ENCODE results near the gene PAXX. TPM values are rescaled to one million over a fixed set of nuclear protein-coding genes. Genes with fewer than 3 reads are reported as not detected.
A peak's percentile ranks its signal among the peaks of the same experiment; 100 is the strongest.
"Not testable (repeated sequence)": the region's sequence is repeated elsewhere in the genome, so short reads cannot be mapped to it uniquely, and the experiment has no call there.

PAXX gene
- total and polyA plus RNA-seq, 9 of the 15 experiments (the other 6 are each of a cell fraction or from before 2014, with no cell fraction given), result 1.2 to 175 (median 38.5) TPM

- TF ChIP-seq ZNF121 (CRISPR knock-in tag; conservative IDR thresholded peaks at IDR 0.05), result peak; percentile 86
- H2AFZ ChIP-seq (ENCODE audit: low read depth, low read length); H3K4me3 ChIP-seq; H3K27me3 ChIP-seq (ENCODE audit: control insufficient read depth in 2 of 2, insufficient read depth in 2 of 2, low read length in 2 of 2); in situ Hi-C loops (cut with MboI); H3K36me3 ChIP-seq (ENCODE audit: control insufficient read depth, insufficient read depth, low read length); FAIRE-seq; H3K9ac ChIP-seq (ENCODE audit: insufficient read depth in 1 of 2, low read depth in 2 of 2, low read length in 2 of 2); H3K9me3 ChIP-seq (replicated peaks; ENCODE audit: control insufficient read depth, insufficient read depth, low read depth, low read length); DNase-seq (ENCODE audit: extremely low read depth in 1 of 4, low spot score in 3 of 4); H3K79me2 ChIP-seq (ENCODE audit: control insufficient read depth, insufficient read depth, low read length); H3K27ac ChIP-seq (ENCODE audit: extremely low read depth, low read depth, low read length); H4K20me1 ChIP-seq (replicated peaks; ENCODE audit: control insufficient read depth, insufficient read depth, low read length); H3K9me1 ChIP-seq (ENCODE audit: control insufficient read depth, insufficient read depth, low read length); intact Hi-C loops (cut with micrococcal nuclease); H3K4me2 ChIP-seq (ENCODE audit: insufficient read depth, low read length); BruUV-seq (replicated peaks); ATAC-seq: not testable (repeated sequence)
- ChIA-PET CTCF (ENCODE audit: low intra/inter-chr PET ratio) (interaction anchor here (0.6 to 3.7 kb wide), 2 partner anchors 85 to 114 kb away, joined by 3 to 47 read pairs; no protein-coding TSS in a partner anchor), POLR2A (interaction anchor here (0.6 kb wide), 1 partner anchor 97 kb away, joined by 3 read pairs; no protein-coding TSS in a partner anchor)
- peaks cover 5 to 74% of the 10 kb centered on the region in 2 experiments; a peak in 4 of 5 replicates for H3K4me1 ChIP-seq (replicated peaks in 1 of 2; ENCODE audit: control insufficient read depth in 2 of 2, insufficient read depth in 2 of 2, low read length in 2 of 2)
- WGBS (ENCODE audit: insufficient coverage, low coverage, missing lambda C conversion rate), result 51% methylated on average over 5 of the region's 5 CpGs
These were observed 41.3 kb downstream of the PAXX start for GRCh38 chr9:137033481-137033880.

- no peak overlapping the region for H3K27ac ChIP-seq (ENCODE audit: extremely low read depth, low read depth, low read length)
- in situ Hi-C loops (cut with MboI), result no loop called here
- no peak overlapping the region for H3K4me3 ChIP-seq
- no peaks in the 10 kb centered on the region for H3K9me3 ChIP-seq (replicated peaks; ENCODE audit: control insufficient read depth, insufficient read depth, low read depth, low read length)
- no TSS peak for BruUV-seq (replicated peaks)
- FAIRE-seq (no peak), ATAC-seq (no peak), DNase-seq (ENCODE audit: extremely low read depth in 1 of 4, low spot score in 3 of 4) (no peak)
- TF ChIP-seq PCBP1 (IDR thresholded peaks at IDR 0.05; ENCODE audit: low read depth, low read length, poor library complexity, severe bottlenecking) (peak; percentile 59), FIP1L1 (IDR thresholded peaks at IDR 0.05; ENCODE audit: low read depth, low read length, poor library complexity, severe bottlenecking) (no peak), C11orf30 (IDR thresholded peaks at IDR 0.05; ENCODE audit: low read depth) (no peak)
- H3K9me1 ChIP-seq (ENCODE audit: control insufficient read depth, insufficient read depth, low read length), result no peaks in the 10 kb centered on the region
- 11% methylated on average over 8 of the region's 15 CpGs for WGBS (ENCODE audit: insufficient coverage, low coverage, missing lambda C conversion rate)
- H3K4me1 ChIP-seq (replicated peaks in 1 of 2; ENCODE audit: control insufficient read depth in 2 of 2, insufficient read depth in 2 of 2, low read length in 2 of 2), result peaks cover under 1 to 72% of the 10 kb centered on the region in 2 experiments; a peak in 4 of 5 replicates
- no peak overlapping the region for H3K4me2 ChIP-seq (ENCODE audit: insufficient read depth, low read length)
- POLR2A ChIA-PET, result interaction anchor here (0.6 to 1.8 kb wide), 6 partner anchors 8 to 527 kb away, joined by 3 to 8 read pairs (median 4); no protein-coding TSS in a partner anchor
- CTCF ChIA-PET (ENCODE audit: low intra/inter-chr PET ratio), result interaction anchor here (2.2 to 3.7 kb wide), 2 partner anchors 86 to 247 kb away, joined by 10 to 47 read pairs; no protein-coding TSS in a partner anchor
- H3K79me2 ChIP-seq (ENCODE audit: control insufficient read depth, insufficient read depth, low read length), result no peaks in the 10 kb centered on the region
- H3K27me3 ChIP-seq (ENCODE audit: control insufficient read depth in 2 of 2, insufficient read depth in 2 of 2, low read length in 2 of 2), result peaks cover 0 to 6% of the 10 kb centered on the region in 2 experiments; a peak in 1 of 5 replicates
- no peaks in the 10 kb centered on the region for H4K20me1 ChIP-seq (replicated peaks; ENCODE audit: control insufficient read depth, insufficient read depth, low read length)
- no peak overlapping the region for H2AFZ ChIP-seq (ENCODE audit: low read depth, low read length)
- H3K9ac ChIP-seq (ENCODE audit: insufficient read depth in 1 of 2, low read depth in 2 of 2, low read length in 2 of 2), result peak overlapping the region in 1 of 2 experiments; percentile 45; a peak in 1 of 4 replicates
- no peaks in the 10 kb centered on the region for H3K36me3 ChIP-seq (ENCODE audit: control insufficient read depth, insufficient read depth, low read length)
- intact Hi-C loops (cut with micrococcal nuclease), result loop anchor here (2.0 kb wide), 2 partner anchors 59 to 191 kb away; partner anchors contain the start of gene AJM1
These were observed 42.0 kb downstream of the PAXX start for GRCh38 chr9:137034039-137034708.

Measured in K562 (cell line).